ENCODE results near the gene CNIH1.

Gene CNIH1

DNA sequence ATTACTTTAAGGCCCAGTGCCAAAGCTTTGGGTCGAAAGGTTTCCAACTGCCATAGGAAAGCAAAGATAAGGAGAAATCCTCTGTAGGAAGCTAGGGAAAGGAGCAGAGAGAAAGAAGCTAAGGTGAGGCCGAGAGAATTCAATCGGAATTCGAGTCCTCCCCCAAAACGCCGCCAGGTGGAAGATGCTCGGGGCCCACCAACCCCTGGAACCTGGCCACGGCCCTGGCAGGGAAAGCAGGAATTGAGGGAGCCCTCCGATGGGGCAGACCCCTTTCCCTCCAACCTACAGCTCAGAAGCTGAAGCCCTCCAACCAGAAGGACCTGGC is 47.1 kb upstream of the CNIH1 start:
- CTCF ChIA-PET, result interaction anchor here (1.0 to 10.5 kb wide), 13 partner anchors 9 to 493 kb away, joined by 3 to 113 read pairs (median 4); partner anchors contain the start of gene CGRRF1
- POLR2A ChIA-PET, result interaction anchor here (0.8 to 1.2 kb wide), 3 partner anchors 9 to 21 kb away, joined by 3 read pairs; partner anchors contain the start of gene CGRRF1

DNA sequence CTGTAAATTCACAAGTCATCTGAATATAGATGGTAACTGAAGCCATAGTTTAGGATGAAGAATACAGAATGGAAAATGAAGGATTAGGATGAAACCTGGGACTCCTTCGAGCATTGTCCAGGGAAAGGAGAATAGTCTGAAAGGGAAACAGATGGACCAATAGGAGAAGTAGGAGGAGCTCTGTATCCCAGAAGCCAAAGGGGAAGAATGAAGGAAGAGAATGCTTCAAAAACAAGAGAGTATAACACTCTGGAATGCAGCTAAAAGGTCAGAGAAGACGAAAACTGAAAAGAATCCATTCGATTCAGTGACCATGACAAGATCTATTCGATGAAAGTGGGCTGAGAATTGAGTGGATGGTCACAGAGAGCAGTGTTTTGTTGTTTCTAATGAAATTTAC is 46.6 kb upstream of the CNIH1 start:
- no peak for DNase-seq (ENCODE audit: low read depth, low spot score)

More for the DNA sequence above, 47.1 kb upstream of the CNIH1 start:
- H3K4me3 ChIP-seq (ENCODE audit: low read depth, low read length), result peak overlapping the region; percentile 96
- no peak for DNase-seq (ENCODE audit: low read depth, low spot score)
- TF ChIP-seq, protein P1, sequence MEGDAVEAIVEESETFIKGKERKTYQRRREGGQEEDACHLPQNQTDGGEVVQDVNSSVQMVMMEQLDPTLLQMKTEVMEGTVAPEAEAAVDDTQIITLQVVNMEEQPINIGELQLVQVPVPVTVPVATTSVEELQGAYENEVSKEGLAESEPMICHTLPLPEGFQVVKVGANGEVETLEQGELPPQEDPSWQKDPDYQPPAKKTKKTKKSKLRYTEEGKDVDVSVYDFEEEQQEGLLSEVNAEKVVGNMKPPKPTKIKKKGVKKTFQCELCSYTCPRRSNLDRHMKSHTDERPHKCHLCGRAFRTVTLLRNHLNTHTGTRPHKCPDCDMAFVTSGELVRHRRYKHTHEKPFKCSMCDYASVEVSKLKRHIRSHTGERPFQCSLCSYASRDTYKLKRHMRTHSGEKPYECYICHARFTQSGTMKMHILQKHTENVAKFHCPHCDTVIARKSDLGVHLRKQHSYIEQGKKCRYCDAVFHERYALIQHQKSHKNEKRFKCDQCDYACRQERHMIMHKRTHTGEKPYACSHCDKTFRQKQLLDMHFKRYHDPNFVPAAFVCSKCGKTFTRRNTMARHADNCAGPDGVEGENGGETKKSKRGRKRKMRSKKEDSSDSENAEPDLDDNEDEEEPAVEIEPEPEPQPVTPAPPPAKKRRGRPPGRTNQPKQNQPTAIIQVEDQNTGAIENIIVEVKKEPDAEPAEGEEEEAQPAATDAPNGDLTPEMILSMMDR (IDR thresholded peaks at IDR 0.05; ENCODE audit: insufficient read depth, low read length, missing control alignments), result no peak

DNA sequence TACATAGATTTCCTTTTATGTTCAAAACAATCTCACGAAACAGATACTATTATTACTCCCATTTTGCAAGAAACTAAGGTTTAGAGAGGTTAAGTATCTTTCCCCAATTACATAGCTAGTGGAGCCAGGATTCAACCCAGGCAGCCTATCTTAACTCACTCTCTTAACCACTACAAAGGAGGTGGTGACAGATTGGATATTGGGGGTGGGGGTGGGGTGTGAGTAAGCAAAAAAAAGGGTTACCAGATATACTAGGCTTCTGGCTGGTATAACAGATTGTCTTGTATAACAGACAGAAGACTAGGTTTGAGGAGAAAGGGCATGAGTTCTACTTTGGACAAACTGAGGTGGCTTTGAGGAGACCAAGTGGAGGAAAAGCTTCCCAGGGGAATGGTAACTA is 45.5 kb upstream of the CNIH1 start:
- ChIA-PET POLR2A (no interaction called here), CTCF (interaction anchor here (0.8 to 10.5 kb wide), 5 partner anchors 9 to 42 kb away, joined by 3 to 113 read pairs (median 4); partner anchors contain the start of gene CGRRF1)
- DNase-seq (ENCODE audit: low read depth, low spot score), result no peak
- H3K4me3 ChIP-seq (ENCODE audit: low read depth, low read length), result no peak overlapping the region
- TF ChIP-seq, protein P1 (IDR thresholded peaks at IDR 0.05; ENCODE audit: insufficient read depth, low read length, missing control alignments), result no peak

More for the DNA sequence above, 46.6 kb upstream of the CNIH1 start:
- CTCF ChIA-PET, result interaction anchor here (1.0 to 10.5 kb wide), 10 partner anchors 9 to 494 kb away, joined by 3 to 113 read pairs (median 5); partner anchors contain the start of gene CGRRF1
- H3K4me3 ChIP-seq (ENCODE audit: low read depth, low read length), result peak overlapping the region; percentile 96
- TF ChIP-seq, protein P1 (IDR thresholded peaks at IDR 0.05; ENCODE audit: insufficient read depth, low read length, missing control alignments), result no peak
- POLR2A ChIA-PET, result interaction anchor here (0.8 to 1.2 kb wide), 2 partner anchors 8 to 22 kb away, joined by 3 read pairs; partner anchors contain the start of gene CGRRF1

- no peak overlapping the region for H3K4me3 ChIP-seq (ENCODE audit: low read depth, low read length)
- ChIA-PET POLR2A (no interaction called here), CTCF (interaction anchor here (1.3 to 1.8 kb wide), 3 partner anchors 9 to 322 kb away, joined by 3 to 5 read pairs (median 4); no protein-coding TSS in a partner anchor)
Measured at GRCh38 chr14:54483846-54484245, 42.7 kb upstream of the CNIH1 start.

GRCh38 chr14:54483073-54483745 is 42.0 kb upstream of the CNIH1 start:
- TF ChIP-seq, protein P1 (IDR thresholded peaks at IDR 0.05; ENCODE audit: insufficient read depth, low read length, missing control alignments), result no peak
- no peak for DNase-seq (ENCODE audit: low read depth, low spot score)
- no peak overlapping the region for H3K4me3 ChIP-seq (ENCODE audit: low read depth, low read length)
- POLR2A ChIA-PET, result no interaction called here
- CTCF ChIA-PET, result interaction anchor here (1.3 to 1.8 kb wide), 3 partner anchors 9 to 323 kb away, joined by 3 to 5 read pairs (median 4); no protein-coding TSS in a partner anchor

More at GRCh38 chr14:54483846-54484245, 42.7 kb upstream of the CNIH1 start:
- no peak for DNase-seq (ENCODE audit: low read depth, low spot score)
- TF ChIP-seq, protein P1 (IDR thresholded peaks at IDR 0.05; ENCODE audit: insufficient read depth, low read length, missing control alignments), result no peak

DNA sequence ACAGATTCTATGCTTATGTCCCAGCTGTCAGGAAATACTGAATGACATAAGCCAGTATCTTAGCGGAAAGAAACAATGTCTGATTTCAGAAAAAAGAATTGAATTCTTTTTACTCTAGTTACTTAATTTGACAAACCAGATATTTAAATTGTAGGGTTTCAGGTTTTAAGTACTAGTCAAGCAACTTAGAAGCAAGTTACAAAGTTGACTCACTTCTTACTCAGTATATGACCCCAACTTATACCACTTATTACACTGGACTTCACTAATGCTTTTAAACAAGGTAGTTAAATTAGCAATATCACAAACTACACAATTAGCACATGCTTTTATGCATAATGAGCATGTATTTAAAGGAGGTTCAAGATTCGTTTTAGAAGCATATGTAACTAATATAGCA is 40.5 kb upstream of the CNIH1 start:
- ChIA-PET CTCF (interaction anchor here (0.6 to 0.9 kb wide), 2 partner anchors 28 to 39 kb away, joined by 3 to 4 read pairs; partner anchors contain the start of gene CGRRF1), POLR2A (no interaction called here)
- TF ChIP-seq, protein P1 (IDR thresholded peaks at IDR 0.05; ENCODE audit: insufficient read depth, low read length, missing control alignments), result no peak
- no peak overlapping the region for H3K4me3 ChIP-seq (ENCODE audit: low read depth, low read length)
- DNase-seq (ENCODE audit: low read depth, low spot score), result no peak
